Measurements from ENCODE around the gene ALG3.

The ALG3 gene

GRCh38 chr3:184211297-184211696, 37.5 kb downstream of the ALG3 start:
- DNase-seq (ENCODE audit: low read depth, low spot score), result no peak
- no peak overlapping the region for H3K4me3 ChIP-seq (ENCODE audit: low read length)

- no peak overlapping the region for H3K4me3 ChIP-seq (ENCODE audit: low read length)
- DNase-seq (ENCODE audit: low read depth, low spot score), result no peak
Observed at GRCh38 chr3:184209146-184209923, 39.4 kb downstream of the ALG3 start.

- DNase-seq (ENCODE audit: low read depth, low spot score), result no peak
- no peak overlapping the region for H3K4me3 ChIP-seq (ENCODE audit: low read length)
Observed at GRCh38 chr3:184203526-184203925, 45.2 kb downstream of the ALG3 start.

GRCh38 chr3:184200825-184201224, 47.9 kb downstream of the ALG3 start:
- no peak overlapping the region for H3K4me3 ChIP-seq (ENCODE audit: low read length)
- DNase-seq (ENCODE audit: low read depth, low spot score), result no peak

- no peak overlapping the region for H3K4me3 ChIP-seq (ENCODE audit: low read length)
- no peak for DNase-seq (ENCODE audit: low read depth, low spot score)
Observed at GRCh38 chr3:184198509-184198908, 50.3 kb downstream of the ALG3 start.

- DNase-seq (ENCODE audit: low read depth, low spot score), result no peak
- no peak overlapping the region for H3K4me3 ChIP-seq (ENCODE audit: low read length)
Observed at GRCh38 chr3:184196536-184196935, 52.2 kb downstream of the ALG3 start.

- no peak overlapping the region for H3K4me3 ChIP-seq (ENCODE audit: low read length)
- no peak for DNase-seq (ENCODE audit: low read depth, low spot score)
Observed at GRCh38 chr3:184193991-184194539, 54.7 kb downstream of the ALG3 start.

GRCh38 chr3:184192889-184193288, 55.9 kb downstream of the ALG3 start:
- no peak overlapping the region for H3K4me3 ChIP-seq (ENCODE audit: low read length)
- DNase-seq (ENCODE audit: low read depth, low spot score), result no peak

Measured in Jurkat, Clone E6-1 (cell line).